Measurements from ENCODE around the gene MMS22L. TPM values are rescaled to one million over a fixed set of nuclear protein-coding genes. Genes with fewer than 3 reads are reported as not detected.

Gene MMS22L
- total RNA-seq, 1 donor from 2014 or later = 17.9 TPM

DNA sequence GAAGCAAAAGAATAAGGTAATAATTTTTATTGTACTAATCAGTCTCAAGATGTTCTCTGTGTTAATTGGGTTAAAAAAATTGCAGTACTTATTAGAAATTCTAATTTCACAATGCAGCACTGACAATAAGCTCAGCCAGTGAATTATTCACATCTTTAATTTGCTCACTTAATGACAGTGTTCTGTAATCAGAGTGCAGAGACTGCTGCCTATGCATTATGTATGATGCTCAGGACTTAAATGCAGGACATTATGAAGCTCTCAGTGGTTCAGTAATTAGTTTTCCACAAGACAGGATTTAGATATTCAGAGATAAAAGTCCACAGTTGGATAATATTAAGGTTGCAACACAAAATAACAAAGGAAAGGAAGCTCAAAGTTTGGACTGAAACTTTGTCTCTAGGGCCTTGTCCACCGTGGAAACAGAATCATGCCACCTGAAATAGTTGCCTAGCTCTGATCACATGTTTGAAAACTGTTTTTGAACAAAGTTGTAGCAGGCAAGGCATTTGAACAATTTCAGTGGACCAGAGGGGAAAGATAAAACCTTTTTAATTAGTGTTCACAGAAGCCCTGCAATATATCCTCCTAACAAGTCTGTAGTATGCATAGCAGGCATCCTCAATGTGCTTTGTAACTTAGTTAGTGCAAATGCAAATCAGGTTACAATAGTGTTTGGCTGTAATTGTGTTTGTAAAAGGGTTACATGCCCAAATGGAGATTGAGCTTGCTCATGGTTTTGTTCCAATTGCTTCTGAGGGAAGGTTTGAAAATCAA, 23.7 kb upstream of the MMS22L start:
- DNase-seq (no peak), ATAC-seq (ENCODE audit: low read depth) (no peak)
- intact Hi-C loops (cut with micrococcal nuclease) = no loop called here
- Mint-ChIP-seq H3K4me1 (no peaks in the 10 kb centered on the region), H3K4me3 (no peak overlapping the region), H3K27ac (no peak overlapping the region), H3K9me3 (no peaks in the 10 kb centered on the region), H3K27me3 (peaks cover 16% of the 10 kb centered on the region), H3K36me3 (ENCODE audit: low read depth) (no peaks in the 10 kb centered on the region)
- ChIA-PET POLR2A (no interaction called here), CTCF (no interaction called here)
- TF ChIP-seq, protein P1, sequence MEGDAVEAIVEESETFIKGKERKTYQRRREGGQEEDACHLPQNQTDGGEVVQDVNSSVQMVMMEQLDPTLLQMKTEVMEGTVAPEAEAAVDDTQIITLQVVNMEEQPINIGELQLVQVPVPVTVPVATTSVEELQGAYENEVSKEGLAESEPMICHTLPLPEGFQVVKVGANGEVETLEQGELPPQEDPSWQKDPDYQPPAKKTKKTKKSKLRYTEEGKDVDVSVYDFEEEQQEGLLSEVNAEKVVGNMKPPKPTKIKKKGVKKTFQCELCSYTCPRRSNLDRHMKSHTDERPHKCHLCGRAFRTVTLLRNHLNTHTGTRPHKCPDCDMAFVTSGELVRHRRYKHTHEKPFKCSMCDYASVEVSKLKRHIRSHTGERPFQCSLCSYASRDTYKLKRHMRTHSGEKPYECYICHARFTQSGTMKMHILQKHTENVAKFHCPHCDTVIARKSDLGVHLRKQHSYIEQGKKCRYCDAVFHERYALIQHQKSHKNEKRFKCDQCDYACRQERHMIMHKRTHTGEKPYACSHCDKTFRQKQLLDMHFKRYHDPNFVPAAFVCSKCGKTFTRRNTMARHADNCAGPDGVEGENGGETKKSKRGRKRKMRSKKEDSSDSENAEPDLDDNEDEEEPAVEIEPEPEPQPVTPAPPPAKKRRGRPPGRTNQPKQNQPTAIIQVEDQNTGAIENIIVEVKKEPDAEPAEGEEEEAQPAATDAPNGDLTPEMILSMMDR (IDR thresholded peaks at IDR 0.05) = no peak

DNA sequence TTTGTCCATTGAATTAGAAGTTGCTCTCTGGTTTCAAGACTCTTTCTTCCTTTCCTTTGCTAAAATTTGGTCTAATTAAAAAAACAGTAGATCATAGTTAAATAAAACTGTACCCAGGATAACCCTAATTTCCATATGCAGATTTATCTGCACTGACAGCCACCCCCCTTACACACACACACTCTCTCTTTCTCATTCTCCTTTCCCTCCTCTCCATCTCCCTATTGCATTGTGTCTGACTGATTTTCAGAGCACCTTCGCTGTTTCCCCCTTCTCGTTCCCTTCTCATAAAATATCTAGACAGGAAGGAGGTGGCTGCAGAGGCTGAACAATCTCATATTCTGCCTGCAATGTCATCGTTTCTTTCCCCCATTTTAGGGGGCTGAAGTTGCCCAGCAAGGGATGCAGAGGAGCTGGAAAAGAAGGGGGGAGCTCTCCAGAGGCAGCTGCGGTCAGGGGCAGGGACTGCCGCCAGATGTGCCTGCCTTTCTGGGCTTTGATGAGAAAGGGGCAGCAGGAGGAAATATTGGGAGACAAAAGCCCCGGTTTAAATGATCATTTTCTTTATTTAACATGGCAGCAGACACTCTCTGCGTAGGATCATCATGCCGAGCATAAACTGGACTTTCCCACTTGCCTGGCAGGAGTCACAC, 22.5 kb upstream of the MMS22L start:
- H3K27ac Mint-ChIP-seq = no peak overlapping the region
- intact Hi-C loops (cut with micrococcal nuclease) = no loop called here
- TF ChIP-seq, protein P1 (IDR thresholded peaks at IDR 0.05) = no peak
- H3K27me3 Mint-ChIP-seq = peaks cover 16% of the 10 kb centered on the region
- no peaks in the 10 kb centered on the region for H3K9me3 Mint-ChIP-seq
- H3K4me3 Mint-ChIP-seq = no peak overlapping the region
- ChIA-PET CTCF (no interaction called here), POLR2A (no interaction called here)
- no peak for DNase-seq
- no peak for ATAC-seq (ENCODE audit: low read depth)
- H3K4me1 Mint-ChIP-seq = no peaks in the 10 kb centered on the region
- no peaks in the 10 kb centered on the region for H3K36me3 Mint-ChIP-seq (ENCODE audit: low read depth)

DNA sequence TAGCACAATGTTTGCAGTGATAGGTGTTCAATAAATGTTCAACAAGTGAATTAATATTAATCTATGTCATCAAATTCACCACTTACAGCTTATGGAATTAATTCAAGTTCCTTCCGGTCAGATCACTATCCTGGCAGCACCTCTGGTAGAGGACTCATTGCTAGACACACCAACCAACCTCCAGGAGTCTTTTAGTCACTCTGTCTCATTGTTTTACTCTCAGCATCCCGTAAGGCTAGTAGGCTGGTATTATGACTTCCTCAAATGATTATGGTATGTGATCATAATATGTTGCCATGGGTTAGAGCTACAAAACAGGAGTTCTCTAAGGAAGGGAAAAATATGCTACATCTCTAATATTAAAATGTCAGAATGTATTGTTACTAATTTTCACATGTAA, 21.7 kb upstream of the MMS22L start:
- Mint-ChIP-seq H3K9me3 (no peaks in the 10 kb centered on the region), H3K36me3 (ENCODE audit: low read depth) (no peaks in the 10 kb centered on the region), H3K4me1 (no peaks in the 10 kb centered on the region), H3K27me3 (peaks cover 16% of the 10 kb centered on the region), H3K4me3 (no peak overlapping the region), H3K27ac (no peak overlapping the region)
- no peak for ATAC-seq (ENCODE audit: low read depth)
- CTCF ChIA-PET = no interaction called here
- TF ChIP-seq, protein P1 (IDR thresholded peaks at IDR 0.05) = no peak
- intact Hi-C loops (cut with micrococcal nuclease) = no loop called here
- POLR2A ChIA-PET = no interaction called here
- no peak for DNase-seq

DNA sequence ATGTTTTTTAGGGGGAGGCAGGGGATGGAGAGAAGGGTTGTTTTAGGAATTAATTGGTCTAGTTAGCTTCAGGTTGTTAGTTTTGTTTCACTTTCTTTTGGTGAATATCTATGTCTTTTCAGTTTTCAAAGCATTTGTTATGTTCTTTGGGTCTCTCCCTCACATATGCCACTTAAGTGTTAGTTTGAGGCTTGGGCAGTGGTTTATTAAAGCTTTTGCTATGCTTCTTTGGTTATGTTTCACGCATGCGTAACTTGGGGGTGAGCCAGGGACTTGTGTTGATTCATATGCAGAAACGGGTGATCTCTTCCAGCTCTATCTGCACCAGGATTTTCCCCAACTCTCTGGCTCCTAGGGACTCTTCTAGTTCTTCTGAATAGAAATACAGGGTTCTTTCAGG, 11.4 kb upstream of the MMS22L start:
- Mint-ChIP-seq H3K27ac (no peak overlapping the region), H3K4me3 (no peak overlapping the region), H3K27me3 (peaks cover 27% of the 10 kb centered on the region), H3K4me1 (no peaks in the 10 kb centered on the region), H3K9me3 (peaks cover 5% of the 10 kb centered on the region), H3K36me3 (ENCODE audit: low read depth) (no peaks in the 10 kb centered on the region)
- intact Hi-C loops (cut with micrococcal nuclease) = no loop called here
- DNase-seq (no peak), ATAC-seq (ENCODE audit: low read depth) (no peak)
- POLR2A ChIA-PET = no interaction called here
- TF ChIP-seq, protein P1 (IDR thresholded peaks at IDR 0.05) = no peak
- CTCF ChIA-PET = no interaction called here

DNA sequence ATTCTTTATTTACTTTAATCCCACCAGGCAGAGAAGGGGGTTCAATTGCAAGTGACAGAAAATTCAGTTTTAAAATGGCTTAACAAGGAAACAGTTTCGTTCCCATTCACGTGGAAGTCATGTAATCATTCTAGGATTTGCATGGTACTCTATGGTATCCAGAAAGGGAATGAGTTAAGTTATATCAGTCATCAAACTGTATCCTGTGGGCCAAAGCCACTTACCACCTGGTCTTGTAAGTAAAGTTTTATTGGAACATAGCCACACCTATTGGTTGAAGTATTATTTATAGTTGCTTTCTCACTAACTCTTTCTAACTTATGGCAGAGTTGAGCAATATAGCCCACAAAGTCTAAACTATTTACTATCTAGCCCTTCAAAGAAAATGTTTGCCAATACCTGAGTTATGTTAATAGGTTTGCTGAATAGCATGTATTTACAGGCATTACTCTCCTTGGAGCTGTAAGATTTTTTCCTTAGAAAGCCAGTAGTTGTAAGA, 10.2 kb upstream of the MMS22L start:
- CTCF ChIA-PET = no interaction called here
- DNase-seq = no peak
- TF ChIP-seq, protein P1 (IDR thresholded peaks at IDR 0.05) = no peak
- Mint-ChIP-seq H3K27me3 (peaks cover 26% of the 10 kb centered on the region), H3K4me3 (no peak overlapping the region), H3K9me3 (peaks cover 5% of the 10 kb centered on the region), H3K36me3 (ENCODE audit: low read depth) (no peaks in the 10 kb centered on the region), H3K27ac (no peak overlapping the region), H3K4me1 (no peaks in the 10 kb centered on the region)
- intact Hi-C loops (cut with micrococcal nuclease) = no loop called here
- POLR2A ChIA-PET = no interaction called here
- ATAC-seq (ENCODE audit: low read depth) = no peak
